T47D (cell line): Measurements from ENCODE around the gene MUC5B.

Source experiments
- DNase-seq, 2 experiments: peaks; one replicate each; pipeline versions ENCODE4 v3.0.0 to v3.0.0-alpha.2; 2011 to 2012; ENCODE audit warnings: low read depth in 1 of 2, low spot score in 1 of 2
- JUND ChIP-seq: IDR thresholded peaks from 2 replicates; pipeline ENCODE4 v1.6.1; 2012; ENCODE audit warnings: low read depth
- in situ Hi-C: cut with HindIII; loops from 2 replicates; pipeline ENCODE4 v1.10.0; 2016; ENCODE audit warnings: low sequenced_read_pairs, low pct_unique_long_range_greater_than_20kb

Gene MUC5B

GRCh38 chr11:1271927-1272326, 49.1 kb downstream of the MUC5B start:
- no peak for TF ChIP-seq JUND
- in situ Hi-C loops, result no loop called here
- no peak for DNase-seq

- in situ Hi-C loops, result no loop called here
Measured at GRCh38 chr11:1272531-1272930, 49.7 kb downstream of the MUC5B start.

GRCh38 chr11:1274501-1274900, 51.6 kb downstream of the MUC5B start:
- DNase-seq, result no peak
- TF ChIP-seq JUND, result no peak
- in situ Hi-C loops, result no loop called here

More at GRCh38 chr11:1272531-1272930, 49.7 kb downstream of the MUC5B start:
- no peak for TF ChIP-seq JUND
- no peak for DNase-seq

GRCh38 chr11:1275021-1275420, 52.2 kb downstream of the MUC5B start:
- no peak for DNase-seq
- in situ Hi-C loops, result no loop called here
- TF ChIP-seq JUND, result no peak

- DNase-seq, result no peak
- in situ Hi-C loops, result no loop called here
Measured at GRCh38 chr11:1276041-1276790, 53.4 kb downstream of the MUC5B start.

GRCh38 chr11:1276866-1277615, 54.2 kb downstream of the MUC5B start:
- in situ Hi-C loops, result no loop called here
- no peak for DNase-seq
- no peak for TF ChIP-seq JUND

More at GRCh38 chr11:1276041-1276790, 53.4 kb downstream of the MUC5B start:
- no peak for TF ChIP-seq JUND

GRCh38 chr11:1277936-1278512, 55.2 kb downstream of the MUC5B start:
- TF ChIP-seq JUND, result no peak
- no peak for DNase-seq
- in situ Hi-C loops, result no loop called here

- DNase-seq, result no peak
- no peak for TF ChIP-seq JUND
- in situ Hi-C loops, result no loop called here
Measured at GRCh38 chr11:1278766-1279673, 56.2 kb downstream of the MUC5B start.

GRCh38 chr11:1279674-1280055, 56.8 kb downstream of the MUC5B start:
- no peak for DNase-seq
- in situ Hi-C loops, result no loop called here
- no peak for TF ChIP-seq JUND

- DNase-seq, result no peak
- no peak for TF ChIP-seq JUND
- in situ Hi-C loops, result no loop called here
Measured at GRCh38 chr11:1280116-1281035, 57.5 kb downstream of the MUC5B start.

GRCh38 chr11:1281326-1281973, 58.6 kb downstream of the MUC5B start:
- no peak for TF ChIP-seq JUND
- in situ Hi-C loops, result no loop called here
- no peak for DNase-seq
